ENCODE data around the gene PAPSS2. TPM values are rescaled to one million over a fixed set of nuclear protein-coding genes. Genes with fewer than 3 reads are reported as not detected.

Gene PAPSS2
- total RNA-seq, 1 experiment from 2014 or later: 12.6 TPM

DNA sequence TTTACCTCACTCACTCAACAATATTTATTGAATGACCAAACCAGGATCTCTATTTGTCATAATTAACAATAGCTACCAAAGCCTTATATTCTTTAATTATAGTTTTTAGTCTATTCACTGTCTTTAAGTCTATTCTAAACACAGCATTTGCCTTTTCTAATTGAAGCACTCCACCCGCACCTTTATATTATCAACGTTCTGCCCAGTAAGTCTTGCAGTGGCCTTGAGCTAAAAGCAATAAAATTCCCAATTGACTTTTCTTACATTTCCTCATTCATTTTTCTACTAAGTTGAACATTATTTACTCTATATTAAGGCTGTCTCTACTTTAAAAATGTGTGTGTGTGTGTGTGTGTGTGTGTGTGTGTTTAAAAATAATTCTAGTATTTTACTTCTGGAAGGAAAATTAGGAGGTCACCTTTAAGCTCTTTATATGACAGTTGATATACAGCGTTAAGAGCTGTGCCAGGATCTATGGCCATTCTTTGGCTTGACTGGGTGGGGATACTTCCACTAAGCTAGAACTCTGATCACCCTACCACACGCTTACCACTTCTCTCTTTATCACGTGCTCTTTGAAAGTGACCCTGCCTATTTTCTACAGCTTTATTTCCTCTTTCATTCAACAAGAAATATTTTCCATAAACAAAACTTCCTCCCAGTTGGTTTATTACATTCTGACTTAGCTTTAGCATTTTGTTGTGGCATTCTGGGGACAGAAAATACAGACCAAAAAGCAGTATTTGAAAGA is 8.8 kb downstream of the PAPSS2 start:
- no peak for DNase-seq
- no TSS peak for BruUV-seq (replicated peaks)
- intact Hi-C loops (cut with micrococcal nuclease; ENCODE audit: unreplicated experiment): no loop called here
- Mint-ChIP-seq H3K4me1 (ENCODE audit: low read depth, unreplicated experiment) (no peaks in the 10 kb centered on the region), H3K36me3 (ENCODE audit: insufficient read depth, unreplicated experiment) (no peaks in the 10 kb centered on the region), H3K27ac (ENCODE audit: unreplicated experiment) (no peak overlapping the region), H3K9me3 (ENCODE audit: low read depth, unreplicated experiment) (no peaks in the 10 kb centered on the region), H3K27me3 (ENCODE audit: unreplicated experiment) (no peaks in the 10 kb centered on the region), H3K4me3 (ENCODE audit: low read depth, unreplicated experiment) (no peak overlapping the region)
- CTCF ChIA-PET: interaction anchor here (0.7 to 1.2 kb wide), 2 partner anchors 8 to 299 kb away, joined by 4 read pairs; no protein-coding TSS in a partner anchor
- no peak for TF ChIP-seq CTCF (IDR thresholded peaks at IDR 0.05; ENCODE audit: unreplicated experiment)

GRCh38 chr10:87669752-87670151 is 10.1 kb downstream of the PAPSS2 start:
- no peak for DNase-seq
- CTCF ChIA-PET: no interaction called here
- TF ChIP-seq CTCF (IDR thresholded peaks at IDR 0.05; ENCODE audit: unreplicated experiment): no peak
- Mint-ChIP-seq H3K36me3 (ENCODE audit: insufficient read depth, unreplicated experiment) (no peaks in the 10 kb centered on the region), H3K4me1 (ENCODE audit: low read depth, unreplicated experiment) (no peaks in the 10 kb centered on the region), H3K9me3 (ENCODE audit: low read depth, unreplicated experiment) (no peaks in the 10 kb centered on the region), H3K4me3 (ENCODE audit: low read depth, unreplicated experiment) (no peak overlapping the region), H3K27ac (ENCODE audit: unreplicated experiment) (no peak overlapping the region), H3K27me3 (ENCODE audit: unreplicated experiment) (no peaks in the 10 kb centered on the region)
- intact Hi-C loops (cut with micrococcal nuclease; ENCODE audit: unreplicated experiment): no loop called here
- no TSS peak for BruUV-seq (replicated peaks)

- no TSS peak for BruUV-seq (replicated peaks)
- intact Hi-C loops (cut with micrococcal nuclease; ENCODE audit: unreplicated experiment): no loop called here
- no peak overlapping the region for H3K4me3 Mint-ChIP-seq (ENCODE audit: low read depth, unreplicated experiment)
- TF ChIP-seq CTCF (IDR thresholded peaks at IDR 0.05; ENCODE audit: unreplicated experiment): no peak
- H3K27me3 Mint-ChIP-seq (ENCODE audit: unreplicated experiment): no peaks in the 10 kb centered on the region
- no peak for DNase-seq
- H3K9me3 Mint-ChIP-seq (ENCODE audit: low read depth, unreplicated experiment): no peaks in the 10 kb centered on the region
- CTCF ChIA-PET: no interaction called here
- H3K36me3 Mint-ChIP-seq (ENCODE audit: insufficient read depth, unreplicated experiment): no peaks in the 10 kb centered on the region
- no peak overlapping the region for H3K27ac Mint-ChIP-seq (ENCODE audit: unreplicated experiment)
- no peaks in the 10 kb centered on the region for H3K4me1 Mint-ChIP-seq (ENCODE audit: low read depth, unreplicated experiment)
Measured at GRCh38 chr10:87670586-87670985, 10.9 kb downstream of the PAPSS2 start.

GRCh38 chr10:87671139-87671815 is 11.6 kb downstream of the PAPSS2 start:
- intact Hi-C loops (cut with micrococcal nuclease; ENCODE audit: unreplicated experiment): no loop called here
- Mint-ChIP-seq H3K36me3 (ENCODE audit: insufficient read depth, unreplicated experiment) (no peaks in the 10 kb centered on the region), H3K27ac (ENCODE audit: unreplicated experiment) (no peak overlapping the region), H3K27me3 (ENCODE audit: unreplicated experiment) (no peaks in the 10 kb centered on the region), H3K4me1 (ENCODE audit: low read depth, unreplicated experiment) (no peaks in the 10 kb centered on the region), H3K4me3 (ENCODE audit: low read depth, unreplicated experiment) (no peak overlapping the region), H3K9me3 (ENCODE audit: low read depth, unreplicated experiment) (no peaks in the 10 kb centered on the region)
- no peak for DNase-seq
- CTCF ChIA-PET: no interaction called here
- no TSS peak for BruUV-seq (replicated peaks)
- no peak for TF ChIP-seq CTCF (IDR thresholded peaks at IDR 0.05; ENCODE audit: unreplicated experiment)
